H9 (cell line): ENCODE data around the gene STAC2. TPM values are rescaled to one million over a fixed set of nuclear protein-coding genes. Genes with fewer than 3 reads are reported as not detected.

Experiments
- DNase-seq: peaks from one replicate; pipeline ENCODE4 v3.0.0-alpha.2; 2017
- H2AFZ ChIP-seq: one replicate; pipeline ENCODE4 v1.6.1; 2013; ENCODE audit warnings: mild to moderate bottlenecking, low read length, control low read depth, moderate library complexity
- H2AK5ac ChIP-seq: 2 replicates; pipeline ENCODE4 v1.6.1; 2013; ENCODE audit warnings: low read length, control low read depth, mixed read lengths; ENCODE audit not compliant: insufficient read length
- H2BK120ac ChIP-seq: one replicate; pipeline ENCODE4 v1.6.1; 2013; ENCODE audit warnings: low read depth, mild to moderate bottlenecking, low read length, control low read depth, inconsistent platforms; ENCODE audit not compliant: poor library complexity, severe bottlenecking
- H2BK12ac ChIP-seq: 2 replicates; pipeline ENCODE4 v1.6.1; 2013; ENCODE audit warnings: low read length, control low read depth, mixed read lengths, low read depth; ENCODE audit not compliant: insufficient read length
- H2BK15ac ChIP-seq: 2 replicates; pipeline ENCODE4 v1.6.1; 2013; ENCODE audit warnings: low read depth, low read length, control low read depth
- H2BK20ac ChIP-seq: one replicate; pipeline ENCODE4 v1.6.1; 2013; ENCODE audit warnings: low read depth, mild to moderate bottlenecking, low read length, control low read depth, inconsistent platforms; ENCODE audit not compliant: poor library complexity, severe bottlenecking
- H2BK5ac ChIP-seq: 2 replicates; pipeline ENCODE4 v1.6.1; 2013; ENCODE audit warnings: low read length, control low read depth, mixed read lengths; ENCODE audit not compliant: insufficient read length
- H3K14ac ChIP-seq: 2 replicates; pipeline ENCODE4 v1.6.1; 2013; ENCODE audit warnings: low read length, control low read depth; ENCODE audit not compliant: insufficient read depth
- H3K18ac ChIP-seq: 2 replicates; pipeline ENCODE4 v1.6.1; 2013; ENCODE audit warnings: low read depth, mild to moderate bottlenecking, mixed read lengths, low read length, control low read depth; ENCODE audit not compliant: insufficient read length
- H3K23ac ChIP-seq: 2 replicates; pipeline ENCODE4 v1.6.1; 2013; ENCODE audit warnings: low read length, control low read depth, mixed read lengths, low read depth; ENCODE audit not compliant: insufficient read length
- H3K23me2 ChIP-seq: 2 replicates; pipeline ENCODE4 v1.6.1; 2013; ENCODE audit warnings: low read depth, mild to moderate bottlenecking, mixed read lengths, low read length, control low read depth; ENCODE audit not compliant: insufficient read length, poor library complexity, severe bottlenecking
- H3K27ac ChIP-seq: 2 replicates; pipeline ENCODE4 v1.5.1; 2013; ENCODE audit warnings: low read length, control low read depth, mixed read lengths, low read depth; ENCODE audit not compliant: insufficient read length
- H3K27me3 ChIP-seq: 2 replicates; pipeline ENCODE4 v1.6.1; 2013; ENCODE audit warnings: low read length, control low read depth, inconsistent platforms; ENCODE audit not compliant: insufficient read depth
- H3K4ac ChIP-seq: 2 replicates; pipeline ENCODE4 v1.6.1; 2013; ENCODE audit warnings: low read depth, mild to moderate bottlenecking, control low read depth, inconsistent platforms, low read length, moderate library complexity
- H3K4me1 ChIP-seq: 2 replicates; pipeline ENCODE4 v1.6.1; 2013; ENCODE audit warnings: low read length, control low read depth, inconsistent platforms; ENCODE audit not compliant: insufficient read depth
- H3K4me2 ChIP-seq: 2 replicates; pipeline ENCODE4 v1.6.1; 2013; ENCODE audit warnings: low read length, control low read depth, mixed read lengths; ENCODE audit not compliant: insufficient read length, insufficient read depth
- H3K56ac ChIP-seq: 2 replicates; pipeline ENCODE4 v1.6.1; 2013; ENCODE audit warnings: low read depth, mild to moderate bottlenecking, mixed read lengths, low read length, control low read depth; ENCODE audit not compliant: insufficient read length
- H3K79me1 ChIP-seq: 2 replicates; pipeline ENCODE4 v1.6.1; 2013; ENCODE audit warnings: low read depth, mild to moderate bottlenecking, moderate library complexity, low read length, control low read depth, inconsistent platforms; ENCODE audit not compliant: insufficient read depth, poor library complexity, severe bottlenecking
- H3K79me2 ChIP-seq: 2 replicates; pipeline ENCODE4 v1.6.1; 2013; ENCODE audit warnings: low read length, control low read depth, inconsistent platforms; ENCODE audit not compliant: insufficient read depth
- H3K9ac ChIP-seq: 2 replicates; pipeline ENCODE4 v1.6.1; 2013; ENCODE audit warnings: low read length, control low read depth, mixed read lengths; ENCODE audit not compliant: insufficient read length; ENCODE audit errors: extremely low read depth
- H3K9me3 ChIP-seq: one replicate; pipeline ENCODE4 v1.6.1; 2013; ENCODE audit warnings: low read depth, low read length, inconsistent platforms; ENCODE audit not compliant: control insufficient read depth
- H3T11ph ChIP-seq: one replicate; pipeline ENCODE4 v1.6.1; 2013; ENCODE audit warnings: mild to moderate bottlenecking, low read length, control low read depth, inconsistent platforms
- H4K20me1 ChIP-seq: one replicate; pipeline ENCODE4 v1.6.1; 2013; ENCODE audit not compliant: control insufficient read depth, insufficient read length, insufficient read depth
- H4K5ac ChIP-seq: 2 replicates; pipeline ENCODE4 v1.6.1; 2013; ENCODE audit warnings: low read depth, mild to moderate bottlenecking, mixed read lengths, low read length, control low read depth; ENCODE audit not compliant: insufficient read length
- H4K8ac ChIP-seq: replicated peaks from 2 replicates; pipeline ENCODE4 v1.6.1; 2013; ENCODE audit warnings: low read length, control low read depth, mixed read lengths, low read depth; ENCODE audit not compliant: insufficient read length
- H4K91ac ChIP-seq: 2 replicates; pipeline ENCODE4 v1.6.1; 2013; ENCODE audit warnings: low read depth, mild to moderate bottlenecking, moderate library complexity, mixed read lengths, low read length, control low read depth; ENCODE audit not compliant: insufficient read length
- H3K27ac Mint-ChIP-seq, 3 experiments: 2 replicates in 2 of 3; 3 replicates in 1 of 3; pipeline ENCODE4 v1.8.0; 2020 to 2021; ENCODE audit warnings: mixed read lengths in 3 of 3, mild to moderate bottlenecking in 1 of 3, moderate library complexity in 1 of 3
- H3K27me3 Mint-ChIP-seq: 2 replicates; pipeline ENCODE4 v1.8.0; 2021; ENCODE audit warnings: low read depth, mild to moderate bottlenecking, moderate library complexity, mixed read lengths
- H3K36me3 Mint-ChIP-seq, 3 experiments: 2 replicates in 2 of 3; 3 replicates in 1 of 3; pipeline ENCODE4 v1.8.0; 2020 to 2021; ENCODE audit warnings: low read depth in 3 of 3, mixed read lengths in 3 of 3; ENCODE audit not compliant: insufficient read depth in 1 of 3
- H3K4me1 Mint-ChIP-seq, 2 experiments: 2 replicates each; pipeline ENCODE4 v1.8.0; 2020; ENCODE audit warnings: mixed read lengths in 2 of 2
- H3K4me3 Mint-ChIP-seq, 2 experiments: 2 replicates in 1 of 2; 3 replicates in 1 of 2; pipeline ENCODE4 v1.8.0; 2020 to 2021; ENCODE audit warnings: mild to moderate bottlenecking in 2 of 2, mixed read lengths in 2 of 2, moderate library complexity in 1 of 2
- H3K9me3 Mint-ChIP-seq, 2 experiments: 2 replicates in 1 of 2; 3 replicates in 1 of 2; pipeline ENCODE4 v1.8.0; 2020; ENCODE audit warnings: mild to moderate bottlenecking in 2 of 2, mixed read lengths in 2 of 2, moderate library complexity in 1 of 2
- CTCF ChIP-seq: fragments of 200-600 bp; sonication (generic); conservative IDR thresholded peaks from 3 replicates; pipeline ENCODE4 v1.8.0; 2021; ENCODE audit warnings: antibody characterized with exemption, mild to moderate bottlenecking
- WGBS: extraction: QIAGEN DNeasy Blood & Tissue Kit; methylation state at CpG from one replicate; pipeline ENCODE4 v1.1.7; 2013; ENCODE audit warnings: missing lambda C conversion rate, low lambda C conversion rate, mixed read lengths; ENCODE audit not compliant: insufficient read length; ENCODE audit errors: extremely low coverage; 5-methylcytosine and 5-hydroxymethylcytosine counted together
- total RNA-seq: library from RNA; stranded (reverse); gene quantifications from 2 replicates; pipeline ENCODE4 v1.2.1, GENCODE V29; 2021

The STAC2 gene
- total RNA-seq, 1 experiment from 2014 or later = 2.5 TPM

- H3K4me1 Mint-ChIP-seq = peaks cover 18 to 25% of the 10 kb centered on the region in 2 experiments
- no peaks in the 10 kb centered on the region for H4K20me1 ChIP-seq
- no peak overlapping the region for H2BK5ac ChIP-seq
Measured at GRCh38 chr17:39236450-39236927, 10.7 kb upstream of the STAC2 start.

More at GRCh38 chr17:39236450-39236927, 10.7 kb upstream of the STAC2 start:
- no peak overlapping the region for H2BK120ac ChIP-seq
- no peak overlapping the region for H2BK12ac ChIP-seq
- no CpG with 5 or more reads among the region's 5 CpGs for WGBS
- no peaks in the 10 kb centered on the region for H3K4me1 ChIP-seq
- H2AFZ ChIP-seq = no peak overlapping the region
- H3K9me3 ChIP-seq = no peaks in the 10 kb centered on the region
- Mint-ChIP-seq H3K27ac (no peak overlapping the region), H3K4me3 (no peak overlapping the region), H3K36me3 (no peaks in the 10 kb centered on the region), H3K27me3 (peaks cover 6% of the 10 kb centered on the region), H3K9me3 (no peaks in the 10 kb centered on the region)
- no peak for TF ChIP-seq CTCF
- H4K8ac ChIP-seq = no peak overlapping the region
- H3K4me2 ChIP-seq = no peak overlapping the region
- no peak overlapping the region for H4K91ac ChIP-seq
- H3T11ph ChIP-seq = no peak overlapping the region
- H3K23ac ChIP-seq = no peak overlapping the region
- DNase-seq = no peak
- no peak overlapping the region for H2AK5ac ChIP-seq
- H3K18ac ChIP-seq = no peak overlapping the region
- H3K4ac ChIP-seq = no peak overlapping the region
- no peak overlapping the region for H3K56ac ChIP-seq
- no peak overlapping the region for H2BK15ac ChIP-seq
- 0 out of 2 replicates have a peak, but pooled peaks cover 2% of the 10 kb centered on the region for H3K27me3 ChIP-seq
- H4K5ac ChIP-seq = no peak overlapping the region
- no peak overlapping the region for H2BK20ac ChIP-seq
- no peaks in the 10 kb centered on the region for H3K79me2 ChIP-seq
- peaks cover 8% of the 10 kb centered on the region for H3K23me2 ChIP-seq
- no peak overlapping the region for H3K27ac ChIP-seq
- no peak overlapping the region for H3K14ac ChIP-seq
- H3K79me1 ChIP-seq = no peaks in the 10 kb centered on the region
- no peak overlapping the region for H3K9ac ChIP-seq
